ENCODE data around the gene CYP26B1. TPM values are rescaled to one million over a fixed set of nuclear protein-coding genes. Genes with fewer than 3 reads are reported as not detected.

The CYP26B1 gene
- polyA plus RNA-seq, 1 donor (not counting 4 experiments of a cell fraction or from before 2014, with no cell fraction given) = 1.2 TPM

- FAIRE-seq = no peak
- no peak for DNase-seq (ENCODE audit: low read depth, low spot score)
- dilution Hi-C loops (cut with MboI; ENCODE audit: extremely low pct_ligation_motif_present, low sequenced_read_pairs) = no loop called here
- H2AFZ ChIP-seq (ENCODE audit: control insufficient read depth, low read length) = no peak overlapping the region
- H3K4me2 ChIP-seq (ENCODE audit: control insufficient read depth, extremely low read depth, insufficient read depth, low read depth, low read length) = no peak overlapping the region
- H3K9me3 ChIP-seq (ENCODE audit: control insufficient read depth, low read depth, low read length) = no peaks in the 10 kb centered on the region
- peak; percentile 5 for TF ChIP-seq EZH2 (IDR thresholded peaks at IDR 0.05; ENCODE audit: low read length)
- TF ChIP-seq, protein P1, sequence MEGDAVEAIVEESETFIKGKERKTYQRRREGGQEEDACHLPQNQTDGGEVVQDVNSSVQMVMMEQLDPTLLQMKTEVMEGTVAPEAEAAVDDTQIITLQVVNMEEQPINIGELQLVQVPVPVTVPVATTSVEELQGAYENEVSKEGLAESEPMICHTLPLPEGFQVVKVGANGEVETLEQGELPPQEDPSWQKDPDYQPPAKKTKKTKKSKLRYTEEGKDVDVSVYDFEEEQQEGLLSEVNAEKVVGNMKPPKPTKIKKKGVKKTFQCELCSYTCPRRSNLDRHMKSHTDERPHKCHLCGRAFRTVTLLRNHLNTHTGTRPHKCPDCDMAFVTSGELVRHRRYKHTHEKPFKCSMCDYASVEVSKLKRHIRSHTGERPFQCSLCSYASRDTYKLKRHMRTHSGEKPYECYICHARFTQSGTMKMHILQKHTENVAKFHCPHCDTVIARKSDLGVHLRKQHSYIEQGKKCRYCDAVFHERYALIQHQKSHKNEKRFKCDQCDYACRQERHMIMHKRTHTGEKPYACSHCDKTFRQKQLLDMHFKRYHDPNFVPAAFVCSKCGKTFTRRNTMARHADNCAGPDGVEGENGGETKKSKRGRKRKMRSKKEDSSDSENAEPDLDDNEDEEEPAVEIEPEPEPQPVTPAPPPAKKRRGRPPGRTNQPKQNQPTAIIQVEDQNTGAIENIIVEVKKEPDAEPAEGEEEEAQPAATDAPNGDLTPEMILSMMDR (optimal IDR thresholded peaks at IDR 0.05 in 1 of 3, IDR thresholded peaks at IDR 0.05 in 1 of 3, conservative IDR thresholded peaks at IDR 0.05 in 1 of 3; ENCODE audit: extremely low read depth in 1 of 3, insufficient read depth in 2 of 3, low read length in 3 of 3) = no peak
- no peaks in the 10 kb centered on the region for H3K79me2 ChIP-seq (ENCODE audit: control insufficient read depth, insufficient read depth, low read length)
- H3K9ac ChIP-seq (ENCODE audit: control insufficient read depth, extremely low read depth, insufficient read depth, low read length) = no peak overlapping the region
- H3K27ac ChIP-seq (ENCODE audit: control insufficient read depth, insufficient read depth, low read length) = no peak overlapping the region
- H4K20me1 ChIP-seq (ENCODE audit: control insufficient read depth, extremely low read depth, insufficient read depth, low read length) = no peaks in the 10 kb centered on the region
- no peaks in the 10 kb centered on the region for H3K9me1 ChIP-seq (ENCODE audit: control insufficient read depth, extremely low read depth, insufficient read depth, low read length)
- H3K27me3 ChIP-seq (ENCODE audit: control insufficient read depth, extremely low read depth, insufficient read depth, low read length) = peaks cover 48% of the 10 kb centered on the region
- no peaks in the 10 kb centered on the region for H3K36me3 ChIP-seq (ENCODE audit: control insufficient read depth in 2 of 2, extremely low read depth in 1 of 2, insufficient read depth in 2 of 2, low read length in 2 of 2)
- peak overlapping the region; percentile 38 to 69 (median 68) for H3K4me3 ChIP-seq (ENCODE audit: control insufficient read depth in 2 of 3, extremely low read depth in 1 of 3, insufficient read depth in 2 of 3, low read depth in 1 of 3, low read length in 3 of 3)
- H3K4me1 ChIP-seq (ENCODE audit: control insufficient read depth, extremely low read depth, insufficient read depth, low read length) = peaks cover 32% of the 10 kb centered on the region
These were observed 3.4 kb downstream of the CYP26B1 start for GRCh38 chr2:72144274-72144631.

- H2AFZ ChIP-seq (ENCODE audit: control insufficient read depth, low read length) = no peak overlapping the region
- H4K20me1 ChIP-seq (ENCODE audit: control insufficient read depth, extremely low read depth, insufficient read depth, low read length) = no peaks in the 10 kb centered on the region
- TF ChIP-seq, protein P1 (optimal IDR thresholded peaks at IDR 0.05 in 1 of 3, IDR thresholded peaks at IDR 0.05 in 1 of 3, conservative IDR thresholded peaks at IDR 0.05 in 1 of 3; ENCODE audit: extremely low read depth in 1 of 3, insufficient read depth in 2 of 3, low read length in 3 of 3) = no peak
- no peak for TF ChIP-seq EZH2 (IDR thresholded peaks at IDR 0.05; ENCODE audit: low read length)
- DNase-seq (ENCODE audit: low read depth, low spot score) = no peak
- peak overlapping the region in 1 of 3 experiments; percentile 27 for H3K4me3 ChIP-seq (ENCODE audit: control insufficient read depth in 2 of 3, extremely low read depth in 1 of 3, insufficient read depth in 2 of 3, low read depth in 1 of 3, low read length in 3 of 3)
- no peaks in the 10 kb centered on the region for H3K9me1 ChIP-seq (ENCODE audit: control insufficient read depth, extremely low read depth, insufficient read depth, low read length)
- peaks cover 43% of the 10 kb centered on the region for H3K27me3 ChIP-seq (ENCODE audit: control insufficient read depth, extremely low read depth, insufficient read depth, low read length)
- H3K79me2 ChIP-seq (ENCODE audit: control insufficient read depth, insufficient read depth, low read length) = no peaks in the 10 kb centered on the region
- H3K4me2 ChIP-seq (ENCODE audit: control insufficient read depth, extremely low read depth, insufficient read depth, low read depth, low read length) = peak overlapping the region; percentile 56
- no peak for FAIRE-seq
- no peak overlapping the region for H3K9ac ChIP-seq (ENCODE audit: control insufficient read depth, extremely low read depth, insufficient read depth, low read length)
- dilution Hi-C loops (cut with MboI; ENCODE audit: extremely low pct_ligation_motif_present, low sequenced_read_pairs) = no loop called here
- peaks cover 32% of the 10 kb centered on the region for H3K4me1 ChIP-seq (ENCODE audit: control insufficient read depth, extremely low read depth, insufficient read depth, low read length)
- H3K36me3 ChIP-seq (ENCODE audit: control insufficient read depth in 2 of 2, extremely low read depth in 1 of 2, insufficient read depth in 2 of 2, low read length in 2 of 2) = no peaks in the 10 kb centered on the region
- H3K9me3 ChIP-seq (ENCODE audit: control insufficient read depth, low read depth, low read length) = no peaks in the 10 kb centered on the region
- H3K27ac ChIP-seq (ENCODE audit: control insufficient read depth, insufficient read depth, low read length) = no peak overlapping the region
These were observed 4.0 kb downstream of the CYP26B1 start for GRCh38 chr2:72143441-72144273.

Data from keratinocyte (primary cell).